HL-60/S4 (cell line): Measurements from ENCODE around the gene UBE2G1.
"Not testable (repeated sequence)": the region's sequence is repeated elsewhere in the genome, so short reads cannot be mapped to it uniquely, and the experiment has no call there.

Experiments
- in situ Hi-C: fragments of 300-500 bp; cut with MboI; formaldehyde crosslinking; loops from 2 replicates; pipeline ENCODE4 v1.14.3; 2022; ENCODE audit warnings: low sequenced_read_pairs

The UBE2G1 gene

DNA sequence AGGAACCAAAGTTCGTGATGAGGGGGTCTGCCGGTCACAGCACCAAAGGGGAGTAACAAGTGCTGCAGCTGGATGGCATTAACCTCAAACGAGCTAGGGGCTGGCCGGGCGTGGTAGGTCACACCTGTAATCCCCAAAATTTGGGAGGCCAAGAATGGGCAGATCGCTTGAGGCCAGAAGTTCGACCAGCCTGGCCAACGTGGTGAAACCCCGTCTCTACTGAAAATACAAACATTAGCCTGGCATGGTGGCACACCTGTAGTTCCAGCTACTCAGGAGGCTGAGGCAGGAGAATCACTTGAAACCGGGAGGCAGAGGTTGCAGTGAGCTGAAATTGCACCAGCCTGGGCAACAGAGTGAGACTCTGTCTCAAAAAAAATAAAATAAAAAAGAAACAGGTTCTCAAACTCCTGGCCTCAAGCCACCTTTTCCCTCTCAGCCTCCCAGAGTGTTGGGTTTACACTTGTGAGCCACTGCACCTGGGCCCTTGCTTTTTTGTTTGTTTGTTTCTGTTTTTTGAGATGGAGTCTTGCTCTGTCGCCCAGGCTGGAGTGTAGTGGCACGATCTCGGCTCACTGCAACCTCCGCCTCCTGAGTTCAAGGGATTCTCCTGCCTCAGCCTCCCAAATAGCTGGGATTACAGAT lies 9.4 kb upstream of the UBE2G1 start:
- in situ Hi-C loops: loop anchor here (25.0 kb wide), 1 partner anchor 164 kb away; no protein-coding TSS in a partner anchor

GRCh38 chr17:4375039-4375748 lies 8.7 kb upstream of the UBE2G1 start:
- in situ Hi-C loops: loop anchor here (25.0 kb wide), 1 partner anchor 163 kb away; no protein-coding TSS in a partner anchor

GRCh38 chr17:4369557-4370230 lies 3.2 kb upstream of the UBE2G1 start:
- in situ Hi-C loops: no loop called here

DNA sequence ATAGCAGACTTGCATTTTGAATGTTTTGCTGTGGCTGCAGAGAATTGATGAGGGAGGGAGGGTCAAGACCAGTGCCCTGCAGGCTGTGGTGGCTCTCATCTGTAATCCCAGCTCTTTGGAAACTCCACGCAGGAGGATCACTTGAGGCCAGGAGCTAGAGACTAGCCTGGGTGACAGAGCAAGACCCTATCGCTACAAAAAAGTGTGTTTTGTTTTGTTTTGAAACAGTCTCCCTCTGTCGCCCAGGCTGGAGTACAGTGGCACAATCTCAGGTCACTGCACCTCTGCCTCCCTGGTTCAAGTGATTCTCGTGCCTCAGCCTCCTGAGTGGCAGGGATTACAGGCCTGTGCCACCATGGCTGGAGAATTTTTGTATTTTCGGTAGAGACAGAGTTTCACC lies 1.9 kb upstream of the UBE2G1 start:
- in situ Hi-C loops: no loop called here

GRCh38 chr17:4367177-4367576 lies 702 bp upstream of the UBE2G1 start:
- in situ Hi-C loops: not testable (repeated sequence)

DNA sequence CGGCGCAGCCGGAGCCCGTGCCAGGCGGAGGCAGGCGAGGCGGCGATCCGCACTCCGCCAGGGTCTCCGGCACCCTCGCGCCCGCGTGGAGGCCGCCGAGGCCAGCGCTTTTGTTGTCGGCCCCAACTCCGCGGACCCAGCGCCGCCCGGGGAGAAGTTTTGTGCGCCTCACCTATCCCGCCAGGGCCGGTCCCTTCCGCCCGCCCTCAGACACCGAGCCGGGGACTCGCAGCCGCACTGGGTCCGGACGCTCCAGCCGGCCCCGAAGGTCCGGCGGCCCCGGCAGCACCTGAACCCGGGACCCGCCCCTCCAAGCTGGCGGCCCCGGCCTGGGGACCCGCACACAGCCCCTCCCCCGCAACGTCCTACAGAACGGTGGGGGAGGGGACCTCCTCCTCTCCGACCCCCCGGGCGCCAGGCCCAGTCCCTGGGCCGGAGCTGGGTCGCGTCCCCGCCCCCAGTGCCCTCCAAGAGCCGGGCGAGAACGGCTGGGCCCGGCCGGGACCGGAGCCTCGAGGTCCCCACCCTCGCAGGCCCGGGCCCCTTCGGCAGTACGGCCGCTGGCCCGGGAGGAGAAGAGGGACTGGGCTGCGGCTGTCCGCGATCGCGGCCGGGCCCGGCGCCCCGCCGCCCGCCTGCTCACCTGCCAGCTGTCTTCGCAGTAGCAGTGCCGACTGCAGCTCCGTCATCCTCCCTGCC lies 698 bp downstream of the UBE2G1 start:
- in situ Hi-C loops: no loop called here

DNA sequence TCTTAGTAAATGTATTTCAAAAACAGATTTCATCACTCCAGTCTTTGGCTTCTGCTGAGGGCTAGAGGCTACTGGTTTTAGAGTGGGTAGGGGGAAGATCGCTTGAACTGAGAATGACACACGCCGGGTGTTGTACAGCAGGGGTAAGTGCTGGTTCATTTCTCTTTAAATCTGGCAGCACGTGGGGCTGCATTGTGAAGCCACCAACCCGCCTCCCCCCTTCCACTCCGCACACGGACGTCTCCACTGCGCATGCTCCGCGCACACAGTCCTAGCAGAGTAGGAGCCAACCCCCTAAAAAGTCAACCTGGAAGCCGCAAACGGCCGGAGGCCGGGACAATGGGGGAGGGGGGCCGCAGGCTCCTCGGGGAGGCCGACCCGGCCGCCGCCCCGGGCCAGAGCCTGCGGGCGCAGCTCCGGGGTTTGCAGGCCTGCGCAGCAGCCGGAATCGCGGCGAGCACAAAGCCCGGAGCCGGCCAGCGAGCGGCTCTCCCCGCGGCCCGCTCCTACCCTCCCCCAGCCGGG lies 1.3 kb downstream of the UBE2G1 start:
- in situ Hi-C loops: no loop called here

- in situ Hi-C loops: no loop called here
Measured at GRCh38 chr17:4364622-4365041, 1.8 kb downstream of the UBE2G1 start.

- in situ Hi-C loops: no loop called here
Measured at GRCh38 chr17:4362141-4362540, 4.3 kb downstream of the UBE2G1 start.

DNA sequence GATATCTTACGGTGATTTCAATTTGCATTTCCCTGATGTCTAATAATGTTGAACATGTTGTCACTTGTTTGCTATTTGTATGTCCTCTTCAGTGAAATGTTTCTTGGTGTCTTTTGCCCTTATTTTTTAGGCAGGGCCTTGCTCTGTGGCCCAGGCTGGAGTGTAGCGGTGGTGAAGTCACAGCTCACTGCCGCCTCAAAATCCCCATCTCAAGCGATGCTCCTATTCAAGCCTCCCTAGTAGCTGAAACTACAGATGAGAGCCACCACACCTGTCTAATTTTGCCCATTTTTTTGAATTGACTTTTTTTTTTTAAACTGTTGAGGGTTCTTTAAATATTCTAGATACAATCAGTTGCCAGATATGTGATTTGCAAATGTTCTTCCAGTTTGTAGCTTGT lies 8.3 kb downstream of the UBE2G1 start:
- in situ Hi-C loops: no loop called here

- in situ Hi-C loops: no loop called here
Measured at GRCh38 chr17:4357671-4358070, 8.8 kb downstream of the UBE2G1 start.

DNA sequence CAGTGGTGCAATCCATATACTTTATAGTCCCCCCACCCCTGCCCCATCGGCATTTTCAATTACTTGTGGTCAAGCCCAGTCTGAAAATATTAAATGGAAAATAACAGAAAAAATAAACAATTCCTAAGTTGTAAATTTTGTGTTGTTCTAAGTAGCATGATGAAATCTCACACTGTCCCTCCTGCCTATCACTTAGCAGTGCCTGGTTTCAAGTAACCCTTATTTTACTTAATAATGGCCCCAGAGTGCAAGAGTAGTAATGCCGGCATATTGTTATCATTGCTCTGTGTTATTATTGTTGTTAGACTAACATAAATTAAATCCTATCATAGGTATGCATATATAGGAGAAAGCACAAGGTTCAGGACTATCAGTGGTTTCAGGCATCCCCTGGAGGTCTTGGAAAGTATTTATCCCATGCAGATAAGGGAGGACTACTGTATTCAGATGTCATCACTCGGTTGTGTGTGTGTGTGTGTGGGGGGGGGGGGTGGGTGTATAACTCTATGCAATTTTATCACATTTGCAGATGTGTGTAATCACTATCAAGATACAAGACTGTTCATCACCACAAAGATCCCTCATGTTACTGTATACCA lies 9.3 kb downstream of the UBE2G1 start:
- in situ Hi-C loops: no loop called here

DNA sequence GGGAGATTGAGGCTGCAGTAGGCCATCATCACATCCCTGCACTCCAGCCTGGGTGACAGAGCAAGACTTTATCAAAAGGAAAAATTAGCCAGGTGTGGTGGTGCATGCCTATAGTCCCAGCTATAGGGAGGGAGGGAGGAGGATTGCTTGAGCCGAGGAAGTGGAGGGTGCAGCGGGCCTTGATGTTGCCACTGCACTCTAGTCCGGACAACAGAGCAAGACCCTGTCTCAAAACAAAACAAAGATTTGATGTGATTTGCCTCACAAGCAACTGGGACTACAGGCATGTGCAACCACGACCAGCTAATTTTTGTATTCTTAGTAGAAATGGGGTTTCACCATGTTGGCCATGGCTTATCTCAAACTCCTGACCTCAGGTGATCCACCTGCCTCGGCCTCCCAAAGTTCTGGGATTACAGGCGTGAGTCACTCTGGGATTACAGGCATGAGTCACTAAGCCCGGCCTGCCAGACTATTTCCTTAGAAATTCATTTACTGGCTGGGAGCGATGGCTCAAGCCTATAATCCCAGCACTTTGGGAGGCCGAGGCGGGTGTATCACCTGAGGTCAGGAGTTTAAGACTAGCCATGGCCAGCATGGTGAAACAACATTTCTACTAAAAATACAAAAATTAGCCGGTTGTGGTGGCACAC lies 11.5 kb downstream of the UBE2G1 start:
- in situ Hi-C loops: no loop called here

DNA sequence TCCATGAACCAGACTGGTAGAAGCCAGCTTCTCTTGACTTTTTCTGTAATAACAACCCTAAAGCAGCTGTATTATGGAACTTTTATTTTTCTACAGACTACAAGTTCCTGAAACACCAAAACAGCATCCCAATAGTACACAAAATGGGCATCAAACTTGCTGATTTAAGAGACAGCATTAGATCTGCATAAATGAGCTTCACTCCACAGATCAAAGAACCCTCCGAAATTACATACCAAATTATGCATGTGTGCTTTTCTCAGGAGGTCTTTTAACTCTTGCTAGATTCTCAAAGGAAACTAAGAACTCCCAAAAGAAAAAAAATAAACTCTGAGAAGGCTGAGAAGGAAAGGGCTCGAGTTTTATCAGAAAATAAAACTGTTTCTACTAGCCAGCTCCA lies 12.3 kb downstream of the UBE2G1 start:
- in situ Hi-C loops: no loop called here

- in situ Hi-C loops: not testable (repeated sequence)
Measured at GRCh38 chr17:4350214-4350613, 16.3 kb downstream of the UBE2G1 start.

DNA sequence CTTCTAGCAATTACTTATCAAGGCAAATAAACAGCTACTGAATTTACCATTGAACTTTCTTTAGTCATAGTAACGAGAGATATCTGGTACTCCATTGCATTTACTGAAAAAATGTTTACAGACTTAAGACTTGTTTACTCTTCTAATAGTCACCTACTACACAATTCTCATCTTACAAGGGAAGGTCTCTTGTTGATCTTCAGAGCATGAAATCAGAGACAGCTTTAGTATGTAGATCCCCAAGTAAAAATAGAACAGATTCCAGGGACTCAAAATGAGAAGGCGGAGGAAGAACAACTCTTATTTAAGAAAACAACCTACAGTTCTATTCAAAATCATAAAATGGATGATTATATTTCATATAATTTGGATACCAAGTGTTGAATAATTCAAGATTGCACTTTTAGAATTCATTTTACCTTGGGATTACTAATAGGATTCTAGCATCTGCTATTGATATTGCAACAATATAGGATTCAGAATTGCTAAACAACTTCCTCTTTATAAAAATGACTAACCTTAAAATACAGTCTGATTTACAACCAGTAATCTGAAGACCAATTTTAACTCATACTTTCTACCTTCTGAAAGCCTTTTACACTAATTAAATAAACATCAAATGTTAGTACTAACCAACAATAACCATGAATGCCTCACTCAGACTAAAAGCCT lies 20.8 kb downstream of the UBE2G1 start:
- in situ Hi-C loops: no loop called here

DNA sequence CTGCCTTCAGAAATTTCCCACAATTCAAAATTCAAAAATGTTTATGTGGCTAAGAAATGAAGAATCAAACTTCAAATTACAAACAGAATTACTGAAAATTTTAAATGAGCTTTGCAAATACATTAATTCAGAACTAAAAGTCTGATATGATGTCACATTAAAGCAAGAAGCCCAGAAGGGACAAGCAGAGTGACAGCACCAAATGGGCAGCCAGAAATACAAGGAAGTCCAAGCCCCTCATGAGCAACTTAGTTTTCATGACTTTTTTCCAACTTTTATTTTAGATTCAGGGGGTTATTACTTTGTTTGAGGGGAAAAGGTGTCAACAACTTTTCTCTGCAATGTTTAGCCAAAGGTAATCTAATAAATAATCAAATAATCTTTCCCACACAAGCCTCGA lies 21.5 kb downstream of the UBE2G1 start:
- in situ Hi-C loops: no loop called here

DNA sequence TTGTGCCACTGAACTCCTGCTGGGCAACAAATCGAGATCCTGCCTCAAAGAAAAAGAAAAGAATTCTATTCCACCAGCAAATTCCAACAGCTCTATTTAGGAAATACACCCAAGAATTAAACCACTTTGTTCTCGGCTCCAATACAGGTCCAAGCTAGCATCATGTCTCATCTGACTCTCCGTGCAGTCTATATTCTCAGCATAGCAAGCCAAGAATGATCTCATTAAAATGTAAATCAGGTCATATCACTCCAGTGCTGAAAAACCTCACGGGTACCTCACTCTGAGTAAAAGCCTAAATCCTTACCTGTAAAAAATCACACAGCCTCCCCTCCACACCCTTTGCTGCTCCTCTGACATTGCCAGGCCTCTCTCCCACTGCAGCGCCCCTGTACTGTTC lies 23.9 kb downstream of the UBE2G1 start:
- in situ Hi-C loops: no loop called here

GRCh38 chr17:4341616-4341977 lies 24.9 kb downstream of the UBE2G1 start:
- in situ Hi-C loops: no loop called here
